GM18858 (cell line): ENCODE data around the gene GOLGA6L10.
"Not testable (repeated sequence)": the region's sequence is repeated elsewhere in the genome, so short reads cannot be mapped to it uniquely, and the experiment has no call there.

Source experiments
- ATAC-seq: cut with Tn5 transposase; IDR thresholded peaks from one replicate; pipeline ENCODE4 v1.9.1; 2021; ENCODE audit not compliant: unreplicated experiment

GOLGA6L10 gene, protein sequence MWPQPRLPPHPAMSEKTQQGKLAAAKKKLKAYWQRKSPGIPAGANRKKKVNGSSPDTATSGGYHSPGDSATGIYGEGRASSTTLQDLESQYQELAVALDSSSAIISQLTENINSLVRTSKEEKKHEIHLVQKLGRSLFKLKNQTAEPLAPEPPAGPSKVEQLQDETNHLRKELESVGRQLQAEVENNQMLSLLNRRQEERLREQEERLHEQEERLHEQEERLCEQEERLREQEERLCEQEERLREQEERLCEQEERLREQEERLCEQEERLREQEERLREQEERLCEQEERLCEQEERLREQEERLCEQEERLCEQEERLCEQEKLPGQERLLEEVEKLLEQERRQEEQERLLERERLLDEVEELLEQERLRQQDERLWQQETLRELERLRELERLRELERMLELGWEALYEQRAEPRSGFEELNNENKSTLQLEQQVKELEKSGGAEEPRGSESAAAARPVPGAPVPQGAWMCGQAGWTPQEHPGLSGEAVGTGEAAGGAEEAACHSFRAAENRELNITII

GRCh38 chr15:82349375-82349774 lies at the start of gene GOLGA6L10:
Gene GOLGA6L10 (minus strand): TSS chr15:82349475. CDS start chr15:82349375, 100 bp downstream.
- ATAC-seq, result not testable (repeated sequence)

DNA sequence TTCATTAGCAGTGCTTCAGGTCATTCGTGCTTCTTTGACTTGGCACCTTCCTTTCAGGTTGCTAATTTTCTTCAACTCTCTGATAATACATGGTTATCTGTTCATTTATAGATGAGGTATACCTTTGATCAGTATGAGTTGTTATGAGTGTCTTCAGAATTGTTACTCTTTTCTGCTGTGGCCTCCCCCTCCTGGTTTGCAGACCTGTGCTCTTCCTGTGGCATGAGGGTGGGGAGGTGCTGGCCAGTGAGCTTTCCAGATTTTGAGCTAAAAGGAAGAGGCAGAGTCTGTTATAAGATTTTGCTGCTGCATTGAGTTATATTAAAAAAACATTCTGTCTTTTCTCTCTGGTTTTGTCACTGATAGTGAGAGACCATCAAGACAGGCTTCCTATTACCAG lies 49.5 kb upstream of the GOLGA6L10 start:
- no peak for ATAC-seq

GRCh38 chr15:82397817-82398216 lies 48.5 kb upstream of the GOLGA6L10 start:
- no peak for ATAC-seq

GRCh38 chr15:82395788-82396187 lies 46.5 kb upstream of the GOLGA6L10 start:
- not testable (repeated sequence) for ATAC-seq

DNA sequence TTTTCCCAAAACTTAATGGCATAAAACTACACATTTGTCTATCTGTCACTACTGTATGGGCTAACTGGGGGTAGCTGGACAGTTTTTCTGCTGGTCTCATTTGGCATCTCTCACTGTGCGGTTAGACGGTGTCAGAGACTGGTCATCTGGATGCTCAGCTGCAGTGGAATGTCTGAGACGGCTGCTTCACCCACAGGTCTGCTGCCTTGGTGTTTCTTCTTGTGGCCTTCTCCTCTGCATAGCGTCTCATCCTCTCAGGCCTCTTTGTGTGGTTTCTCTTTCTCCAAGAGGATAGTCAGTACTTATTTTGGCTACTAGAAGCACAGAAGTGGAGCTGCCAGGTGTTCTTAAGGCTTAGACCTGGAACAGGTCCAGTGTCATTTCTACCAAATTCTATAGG lies 44.4 kb upstream of the GOLGA6L10 start:
- no peak for ATAC-seq

DNA sequence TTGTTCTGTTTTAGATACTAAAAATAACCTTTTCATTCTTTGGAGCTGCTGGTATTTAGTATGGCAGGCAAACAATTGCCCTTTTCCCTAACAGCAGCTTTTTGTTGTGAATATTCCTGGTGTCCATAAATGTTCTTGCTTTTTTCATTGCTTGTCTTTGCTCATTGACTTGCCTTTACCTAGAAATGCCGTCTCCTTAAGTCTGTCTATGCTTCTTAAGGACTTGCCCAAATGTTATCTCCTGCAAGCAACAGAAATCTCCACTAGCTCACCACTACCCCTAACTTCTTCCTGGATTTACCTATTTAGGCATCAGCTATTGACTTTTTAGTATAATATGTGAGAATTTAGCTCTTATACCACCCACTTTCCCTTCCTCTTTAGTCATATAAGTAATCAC lies 42.8 kb upstream of the GOLGA6L10 start:
- ATAC-seq, result not testable (repeated sequence)

- not testable (repeated sequence) for ATAC-seq
Observed at GRCh38 chr15:82390152-82390551, 40.9 kb upstream of the GOLGA6L10 start.

- not testable (repeated sequence) for ATAC-seq
Observed at GRCh38 chr15:82387209-82387608, 37.9 kb upstream of the GOLGA6L10 start.

GRCh38 chr15:82381330-82381955 lies 32.2 kb upstream of the GOLGA6L10 start:
- not testable (repeated sequence) for ATAC-seq

DNA sequence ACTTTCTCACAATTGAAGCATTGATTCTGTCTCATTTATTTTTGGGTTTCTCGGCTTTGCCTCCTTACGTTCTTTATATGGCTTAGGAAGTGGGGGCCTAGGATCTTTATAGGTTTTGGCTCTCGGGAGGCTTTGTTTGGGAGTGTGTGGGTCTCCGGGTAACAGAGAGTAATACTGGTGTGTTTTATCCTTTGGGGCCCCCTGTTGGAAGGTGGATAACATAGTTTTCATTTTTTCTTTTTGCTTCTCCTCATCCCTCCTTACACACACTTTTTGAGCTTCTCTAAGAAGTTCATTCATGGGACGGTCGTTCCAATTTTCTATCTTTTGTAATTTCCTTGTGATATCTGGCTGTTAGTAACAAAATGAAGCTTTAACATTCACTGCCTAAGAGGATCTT lies 30.3 kb upstream of the GOLGA6L10 start:
- ATAC-seq, result not testable (repeated sequence)

- ATAC-seq, result not testable (repeated sequence)
Observed at GRCh38 chr15:82373661-82374060, 24.4 kb upstream of the GOLGA6L10 start.

GRCh38 chr15:82371656-82372055 lies 22.4 kb upstream of the GOLGA6L10 start:
- ATAC-seq, result no peak

DNA sequence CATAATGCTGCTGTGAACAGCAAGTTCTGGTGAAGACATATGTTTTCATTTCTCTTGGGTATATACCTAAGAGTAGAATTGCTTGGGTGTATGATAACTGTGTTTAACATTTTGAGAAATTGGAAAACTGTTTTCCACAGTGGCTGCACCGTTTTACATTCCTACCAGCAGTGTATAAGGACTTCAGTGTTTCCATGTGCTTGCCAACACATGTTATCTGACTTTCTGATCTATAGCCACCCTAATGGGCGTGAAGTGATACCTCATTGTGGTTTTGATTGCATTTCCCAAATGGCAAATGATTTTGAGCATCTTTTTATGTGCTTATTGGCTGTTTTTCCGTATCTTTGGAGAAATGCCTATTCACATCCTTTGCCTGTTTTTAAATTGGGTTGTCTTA lies 18.5 kb upstream of the GOLGA6L10 start:
- not testable (repeated sequence) for ATAC-seq

- ATAC-seq, result peak; percentile 89
Observed at GRCh38 chr15:82365692-82366323, 16.5 kb upstream of the GOLGA6L10 start.

DNA sequence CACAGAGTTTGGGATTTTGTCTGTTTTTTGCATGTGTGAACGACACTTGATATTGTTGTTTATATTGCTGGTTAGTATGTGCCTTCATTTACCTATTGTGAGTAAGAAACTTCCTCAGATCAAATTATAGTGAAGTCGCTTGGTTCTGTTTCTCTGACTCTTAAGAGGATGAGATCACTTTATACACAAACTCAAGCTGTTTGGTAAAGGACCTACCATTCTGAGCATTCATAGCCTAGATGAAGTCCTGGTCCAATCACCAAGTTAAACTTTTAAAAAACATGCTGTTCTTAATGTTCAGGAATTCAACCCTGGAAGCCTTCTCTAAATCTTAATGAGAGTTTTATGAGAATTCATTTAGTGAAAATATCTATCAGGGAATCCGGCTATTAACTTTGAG lies 15.3 kb upstream of the GOLGA6L10 start:
- not testable (repeated sequence) for ATAC-seq

GRCh38 chr15:82362790-82363189 lies 13.5 kb upstream of the GOLGA6L10 start:
- ATAC-seq, result not testable (repeated sequence)

DNA sequence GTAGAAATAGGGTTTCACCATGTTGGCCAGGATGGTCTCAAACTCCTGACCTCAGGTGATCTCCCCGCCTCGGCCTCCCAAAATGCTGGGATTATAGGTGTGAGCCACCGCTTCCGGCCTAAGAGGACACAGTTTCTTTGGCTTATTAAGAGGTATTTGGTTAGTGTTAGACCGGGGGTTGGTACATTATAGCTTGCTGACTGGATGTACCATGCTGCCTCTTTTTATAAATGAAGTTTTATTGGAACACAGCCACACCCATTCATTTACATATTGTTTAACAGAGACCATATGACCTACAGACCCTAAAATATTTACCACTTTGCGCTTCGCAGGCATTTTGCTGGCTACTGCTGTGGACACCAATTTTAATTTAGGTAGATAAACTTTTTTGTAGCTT lies 11.3 kb upstream of the GOLGA6L10 start:
- not testable (repeated sequence) for ATAC-seq

DNA sequence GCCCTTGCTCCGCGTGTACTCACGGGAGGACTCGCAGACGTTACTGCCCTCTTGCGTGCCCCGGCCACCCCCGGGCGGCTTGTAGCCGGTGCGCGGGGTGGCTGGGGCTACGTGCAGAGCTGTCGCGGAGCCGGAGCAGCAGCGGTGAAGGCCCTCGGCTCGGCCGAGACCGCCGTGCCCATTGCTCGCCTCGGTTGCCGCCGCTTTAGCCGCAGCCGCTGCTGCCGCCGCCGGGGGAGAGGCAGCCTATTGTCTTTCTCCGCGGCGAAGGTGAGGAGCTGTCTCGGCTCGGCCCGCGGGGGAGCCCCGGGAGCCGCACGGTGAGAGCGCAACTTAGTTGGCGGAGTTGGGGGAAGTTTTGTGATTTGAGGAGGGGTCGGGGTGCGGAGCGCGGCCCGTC lies 5.8 kb upstream of the GOLGA6L10 start:
- ATAC-seq, result not testable (repeated sequence)

GRCh38 chr15:82354546-82354945 lies 5.3 kb upstream of the GOLGA6L10 start:
- not testable (repeated sequence) for ATAC-seq

- ATAC-seq, result not testable (repeated sequence)
Observed at GRCh38 chr15:82347645-82348044, 1.6 kb downstream of the GOLGA6L10 start.

GRCh38 chr15:82345176-82345575 lies 4.1 kb downstream of the GOLGA6L10 start:
- ATAC-seq, result not testable (repeated sequence)
